ENCODE measurements around the gene RERGL. TPM values are rescaled to one million over a fixed set of nuclear protein-coding genes. Genes with fewer than 3 reads are reported as not detected.

The RERGL gene
- total RNA-seq, result not detected in 2 replicates

- H3K27ac Mint-ChIP-seq, result no peak within 1 kb of the TSS
- H3K4me1 Mint-ChIP-seq, result no peaks in the 10 kb centered on the region
- ChIA-PET POLR2A (no interaction called here), CTCF (no interaction called here)
- H3K9me3 Mint-ChIP-seq, result peaks cover 2% of the 10 kb centered on the region
- TF ChIP-seq CTCF (IDR thresholded peaks at IDR 0.05), result no peak
- DNase-seq (no peak), ATAC-seq (ENCODE audit: low read depth) (no peak)
- no peaks in the 10 kb centered on the region for H3K27me3 Mint-ChIP-seq
- no peak within 1 kb of the TSS for H3K4me3 Mint-ChIP-seq
- intact Hi-C loops (cut with micrococcal nuclease), result no loop called here
- H3K36me3 Mint-ChIP-seq (ENCODE audit: low read depth), result no peaks in the 10 kb centered on the region
These were observed at the start of gene RERGL for GRCh38 chr12:18090093-18090492. RERGL (minus strand) TSS chr12:18090193; CDS start chr12:18090140, 53 bp downstream.

DNA sequence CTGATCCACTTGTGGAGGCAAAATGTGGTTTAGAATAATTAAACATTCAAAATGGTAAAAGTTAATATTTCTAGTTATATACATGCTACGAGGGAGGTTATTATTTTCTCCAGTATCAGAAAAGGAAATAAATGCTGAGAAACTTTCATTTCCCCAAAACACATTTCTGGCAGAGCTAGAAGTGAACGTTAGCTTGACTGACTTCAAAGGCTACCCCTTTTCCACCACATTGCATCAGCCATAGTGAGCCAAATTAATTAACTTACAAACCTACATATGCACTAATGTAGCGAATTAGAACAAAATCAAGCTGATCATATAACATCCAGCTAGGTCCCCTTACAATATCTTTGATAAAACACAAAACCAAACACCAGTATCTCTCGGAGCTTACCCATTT, 49.3 kb upstream of the RERGL start:
- Mint-ChIP-seq H3K36me3 (ENCODE audit: low read depth) (no peaks in the 10 kb centered on the region), H3K4me1 (peaks cover 5% of the 10 kb centered on the region), H3K27me3 (no peaks in the 10 kb centered on the region), H3K9me3 (no peaks in the 10 kb centered on the region), H3K4me3 (no peak overlapping the region), H3K27ac (no peak overlapping the region)
- CTCF ChIA-PET, result interaction anchor here (0.8 to 1.0 kb wide), 2 partner anchors 20 to 181 kb away, joined by 3 read pairs; no protein-coding TSS in a partner anchor
- TF ChIP-seq CTCF (IDR thresholded peaks at IDR 0.05), result no peak
- intact Hi-C loops (cut with micrococcal nuclease), result no loop called here
- ATAC-seq (ENCODE audit: low read depth), result no peak
- POLR2A ChIA-PET, result no interaction called here
- DNase-seq, result no peak

DNA sequence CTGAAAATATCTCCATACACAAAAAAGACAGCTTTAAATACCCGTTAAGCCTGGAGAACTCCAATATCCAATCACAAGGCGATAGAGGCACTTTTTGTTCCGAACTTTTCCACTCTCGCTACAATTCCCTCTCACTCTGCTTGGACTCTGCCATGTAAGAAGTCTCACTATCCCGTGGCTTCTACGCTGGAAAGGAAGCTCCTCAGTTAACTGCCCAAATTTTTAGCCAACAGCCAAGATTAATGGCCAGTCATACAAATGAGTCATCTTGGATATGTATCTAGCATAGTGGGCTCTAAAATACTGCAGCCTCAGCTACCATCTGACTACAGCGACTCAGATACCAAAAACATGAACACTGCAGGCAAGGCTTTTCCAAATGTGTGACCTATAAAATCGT, 45.5 kb upstream of the RERGL start:
- H3K27ac Mint-ChIP-seq, result no peak overlapping the region
- no peaks in the 10 kb centered on the region for H3K36me3 Mint-ChIP-seq (ENCODE audit: low read depth)
- POLR2A ChIA-PET, result no interaction called here
- no peak for DNase-seq
- no peak overlapping the region for H3K4me3 Mint-ChIP-seq
- H3K4me1 Mint-ChIP-seq, result peaks cover 5% of the 10 kb centered on the region
- intact Hi-C loops (cut with micrococcal nuclease), result no loop called here
- CTCF ChIA-PET, result no interaction called here
- no peak for TF ChIP-seq CTCF (IDR thresholded peaks at IDR 0.05)
- H3K9me3 Mint-ChIP-seq, result no peaks in the 10 kb centered on the region
- H3K27me3 Mint-ChIP-seq, result no peaks in the 10 kb centered on the region
- no peak for ATAC-seq (ENCODE audit: low read depth)

DNA sequence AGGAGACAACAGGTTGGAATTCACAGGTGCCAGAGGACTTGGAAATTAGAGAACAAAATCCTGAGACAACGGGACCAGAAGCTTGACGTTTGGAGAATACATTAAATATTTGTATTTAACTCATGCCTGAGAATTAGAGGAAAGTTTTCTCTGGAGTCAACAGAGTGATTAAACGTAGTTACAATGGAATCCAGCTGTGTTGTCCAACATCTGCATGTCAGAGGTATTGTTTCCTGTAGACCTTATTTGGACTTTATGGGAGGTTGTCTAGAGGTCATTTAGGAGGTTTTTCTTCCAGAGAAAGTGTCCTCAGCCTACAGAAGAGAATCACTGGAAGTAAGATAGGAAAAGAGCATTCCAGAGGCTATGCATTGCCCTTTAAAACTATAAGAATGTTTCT, 45.1 kb upstream of the RERGL start:
- CTCF ChIA-PET, result no interaction called here
- intact Hi-C loops (cut with micrococcal nuclease), result no loop called here
- DNase-seq, result no peak
- Mint-ChIP-seq H3K4me1 (peaks cover 5% of the 10 kb centered on the region), H3K36me3 (ENCODE audit: low read depth) (no peaks in the 10 kb centered on the region), H3K4me3 (no peak overlapping the region), H3K9me3 (no peaks in the 10 kb centered on the region), H3K27me3 (no peaks in the 10 kb centered on the region), H3K27ac (no peak overlapping the region)
- POLR2A ChIA-PET, result no interaction called here
- no peak for TF ChIP-seq CTCF (IDR thresholded peaks at IDR 0.05)
- no peak for ATAC-seq (ENCODE audit: low read depth)

DNA sequence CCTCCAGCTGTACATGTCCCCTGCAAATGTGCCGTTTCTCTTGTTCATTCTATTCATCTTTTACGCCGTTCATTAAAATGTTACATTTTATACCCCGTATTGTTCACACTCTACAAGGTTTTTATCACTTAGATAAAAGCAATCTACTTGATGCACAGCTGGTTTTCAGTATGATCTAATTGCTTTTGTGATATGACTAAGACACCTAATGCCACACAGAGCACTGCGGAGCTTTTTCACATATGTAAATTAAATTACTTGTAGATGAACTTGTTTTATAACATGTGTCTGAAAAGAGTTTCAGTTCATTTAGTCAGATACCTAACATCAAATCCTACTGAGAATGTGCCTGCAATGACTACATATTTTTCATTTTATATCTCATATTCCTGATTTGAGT, 40.9 kb upstream of the RERGL start:
- Mint-ChIP-seq H3K9me3 (peaks cover 9% of the 10 kb centered on the region), H3K27ac (no peak overlapping the region), H3K36me3 (ENCODE audit: low read depth) (peaks cover 2% of the 10 kb centered on the region), H3K4me3 (no peak overlapping the region), H3K4me1 (no peaks in the 10 kb centered on the region), H3K27me3 (no peaks in the 10 kb centered on the region)
- DNase-seq, result no peak
- ChIA-PET POLR2A (no interaction called here), CTCF (no interaction called here)
- intact Hi-C loops (cut with micrococcal nuclease), result no loop called here
- no peak for TF ChIP-seq CTCF (IDR thresholded peaks at IDR 0.05)
- no peak for ATAC-seq (ENCODE audit: low read depth)

Data from activated B cell treated with CpG ODN at 0.5 μM for 24 hours (primary cell).